Pons (tissue), 1 donor: ENCODE results near the gene UFSP1.
"Not testable (repeated sequence)": the region's sequence is repeated elsewhere in the genome, so short reads cannot be mapped to it uniquely, and the experiment has no call there.

Experiments
- DNase-seq: peaks from one replicate; pipeline ENCODE4 v3.0.0-alpha.2; 2016; ENCODE audit warnings: low spot score

Gene UFSP1

DNA sequence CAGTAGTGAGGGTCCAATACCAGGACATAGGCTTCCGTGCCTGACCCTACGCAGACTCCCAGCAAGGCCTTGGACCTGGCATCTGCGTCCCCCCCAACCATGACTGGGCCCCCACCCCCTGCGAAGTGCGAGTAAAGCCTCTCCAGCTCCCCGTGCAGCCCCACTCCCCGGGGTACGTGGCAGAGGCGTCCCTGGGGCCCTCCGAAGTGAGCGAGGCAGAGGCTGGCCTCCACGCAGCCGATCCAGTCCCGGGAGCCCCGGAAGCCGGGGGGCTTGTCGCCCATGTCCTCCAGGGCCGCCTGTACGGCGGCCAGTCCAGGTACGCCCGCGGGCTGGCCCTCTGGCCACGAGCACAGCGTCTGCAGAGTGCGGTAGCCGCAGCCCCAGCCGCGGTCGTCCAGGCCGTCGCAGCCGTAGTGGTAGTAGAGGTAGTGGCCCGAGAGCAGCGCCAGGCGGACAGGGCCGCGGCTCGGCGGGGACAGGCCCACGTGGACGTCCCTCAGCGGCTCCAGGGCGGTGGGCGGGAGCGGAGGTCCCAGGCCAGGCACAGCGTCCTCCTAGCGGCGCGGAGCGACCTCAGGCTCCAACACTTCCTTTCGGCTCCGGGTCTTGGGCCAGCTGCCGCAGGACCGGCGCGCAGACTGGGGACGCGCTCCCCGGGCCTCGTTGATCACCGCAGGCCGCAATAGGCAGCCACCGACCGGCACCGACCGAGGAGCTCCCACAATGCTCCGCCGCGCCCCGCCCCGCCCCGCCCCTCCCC is at the start of gene UFSP1:
Gene UFSP1, minus strand, starts transcription at position 728 of the 763 bp plus-strand sequence. Its CDS starts 444 bp downstream, at position 284.
- no peak for DNase-seq

DNA sequence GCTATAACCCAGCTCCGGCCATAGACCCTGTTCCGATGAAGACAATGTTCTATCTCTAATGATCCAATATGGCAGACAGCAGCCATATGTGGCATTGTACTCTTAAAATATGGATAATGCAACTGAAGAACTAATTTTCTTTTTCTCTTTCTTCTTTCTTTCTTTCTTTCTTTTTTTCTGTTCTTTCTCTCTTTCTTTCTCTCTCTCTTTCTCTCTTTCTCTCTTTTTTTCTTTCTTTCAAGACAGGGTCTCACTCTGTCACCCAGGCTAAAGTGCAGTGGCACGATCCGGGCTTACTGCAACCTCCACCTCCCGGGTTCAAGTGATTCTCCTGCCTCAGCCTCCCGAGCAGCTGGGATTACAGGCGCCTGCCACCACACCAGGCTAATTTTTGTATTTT is 46.7 kb upstream of the UFSP1 start:
- DNase-seq, result not testable (repeated sequence)

DNA sequence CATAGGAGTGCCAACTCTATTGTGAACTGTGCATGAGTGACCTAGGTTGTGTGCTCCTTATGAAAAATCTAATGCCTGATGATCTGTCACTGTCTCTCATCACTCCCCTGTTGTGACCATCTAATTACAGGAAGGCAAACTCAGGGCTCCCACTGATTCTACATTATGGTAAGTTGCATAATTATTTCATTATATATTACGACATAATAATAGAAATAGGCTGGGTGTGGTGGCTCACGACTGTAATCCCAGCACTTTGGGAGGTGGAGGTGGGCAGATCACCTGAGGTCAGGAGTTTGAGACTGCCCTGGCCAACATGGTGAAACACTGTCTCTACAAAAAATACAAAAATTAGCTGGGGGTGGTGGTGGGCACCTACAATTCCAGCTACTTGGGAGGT is 45.9 kb upstream of the UFSP1 start:
- not testable (repeated sequence) for DNase-seq

DNA sequence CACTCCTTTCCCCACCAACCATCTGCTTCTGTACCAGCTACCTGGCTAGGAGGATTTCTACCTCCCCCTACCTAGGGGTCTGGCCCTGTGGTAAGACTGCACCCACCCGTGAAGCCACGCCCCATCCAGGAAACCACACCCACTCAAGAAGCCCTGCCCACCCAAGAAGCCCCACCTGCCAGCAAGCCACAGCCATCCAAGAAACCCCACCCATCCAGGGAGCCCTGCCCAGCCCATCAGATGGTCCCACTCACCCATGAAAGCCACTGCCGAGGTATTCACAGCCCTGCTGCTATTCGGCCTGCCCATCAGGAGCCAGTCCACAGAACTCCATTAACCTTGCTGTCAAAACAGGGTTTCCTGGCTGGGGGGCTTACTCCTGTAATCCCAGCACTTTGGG is 44.2 kb upstream of the UFSP1 start:
- DNase-seq, result no peak

DNA sequence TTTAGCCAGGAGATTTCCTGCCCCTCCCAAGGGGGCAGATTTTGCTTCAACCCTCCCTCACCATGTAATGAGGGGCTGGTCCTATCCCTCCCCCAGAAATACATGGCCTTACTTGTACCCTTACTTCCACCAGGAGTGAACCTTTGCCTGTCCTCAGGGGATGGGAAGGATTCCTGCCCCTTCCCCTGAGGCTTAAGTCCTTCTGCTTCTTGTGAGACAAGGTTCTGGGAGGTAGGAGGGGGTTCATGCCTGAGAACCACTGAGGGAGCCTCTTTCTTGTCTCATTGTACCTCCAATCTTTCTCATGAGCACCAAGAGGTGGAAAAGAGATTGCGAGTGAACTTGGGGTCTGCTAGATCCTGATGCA is 40.3 kb upstream of the UFSP1 start:
- DNase-seq, result no peak

DNA sequence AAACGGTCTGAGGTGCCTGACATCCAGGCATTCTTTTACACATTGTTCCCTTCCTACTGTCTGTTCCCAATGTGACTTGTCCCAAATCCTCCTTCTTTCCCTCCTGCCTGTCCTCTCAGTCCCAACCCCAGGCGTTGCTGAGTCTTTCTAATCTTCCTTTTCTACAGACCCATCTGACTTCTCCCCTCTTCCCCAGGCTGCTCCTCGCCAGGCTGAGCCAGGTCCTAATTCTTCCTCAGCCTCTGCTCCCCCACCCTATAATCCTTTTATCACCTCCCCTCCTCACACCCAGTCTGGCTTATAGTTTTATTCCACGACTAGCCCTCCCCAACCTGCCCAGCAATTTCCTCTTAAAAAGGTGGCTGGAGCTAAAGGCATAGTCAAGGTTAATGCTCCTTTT is 34.1 kb upstream of the UFSP1 start:
- not testable (repeated sequence) for DNase-seq

DNA sequence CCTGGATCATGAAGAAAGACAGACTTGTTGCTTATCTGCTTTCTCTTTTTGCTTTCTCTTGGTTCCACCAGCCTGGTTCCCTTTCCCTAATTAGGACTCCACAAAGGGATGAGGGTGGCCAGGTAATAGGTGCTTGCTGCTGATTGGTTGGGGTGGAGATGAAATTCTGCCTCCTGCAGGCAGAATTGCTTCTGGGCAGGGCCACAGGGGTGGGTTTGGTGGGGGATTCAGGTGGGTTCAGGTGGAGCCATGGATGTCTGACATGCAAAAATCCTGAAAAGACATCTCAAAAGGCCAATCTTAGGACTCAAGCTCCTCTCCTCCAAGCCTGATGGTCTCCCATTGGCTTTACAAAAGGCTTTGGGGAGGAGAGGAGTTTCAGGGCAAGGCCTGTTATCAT is 31.5 kb upstream of the UFSP1 start:
- no peak for DNase-seq

DNA sequence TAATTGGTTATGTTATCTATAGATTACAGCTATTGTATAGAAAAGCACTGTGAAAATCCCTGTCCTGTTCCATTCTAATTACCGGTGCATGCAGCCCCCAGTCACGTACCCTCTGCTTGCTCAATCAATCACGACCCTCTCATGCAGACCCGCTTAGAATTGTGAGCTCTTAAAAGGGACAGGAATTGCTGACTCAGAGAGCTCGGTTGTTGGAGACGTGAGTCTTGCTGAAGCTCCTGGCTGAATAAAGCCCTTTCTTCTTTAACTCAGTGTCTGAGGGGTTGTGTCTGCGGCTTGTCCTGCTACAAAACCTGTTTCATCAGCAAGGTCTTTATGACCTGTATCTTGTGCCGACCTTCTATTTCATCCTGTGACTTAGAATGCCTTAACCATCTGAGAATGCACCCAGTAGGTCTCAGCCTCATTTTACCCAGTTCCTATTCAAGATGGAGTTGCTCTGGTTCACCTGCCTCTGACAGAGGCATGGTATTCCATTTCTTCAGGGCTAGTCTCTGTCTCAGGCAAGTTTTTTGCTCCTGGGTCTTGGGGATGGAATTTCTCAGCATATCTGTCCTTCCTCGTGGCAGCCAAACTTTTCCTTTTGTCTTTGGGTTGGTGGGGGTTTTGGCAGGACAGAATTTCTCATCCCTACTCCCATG is 30.4 kb upstream of the UFSP1 start:
- DNase-seq, result not testable (repeated sequence)

DNA sequence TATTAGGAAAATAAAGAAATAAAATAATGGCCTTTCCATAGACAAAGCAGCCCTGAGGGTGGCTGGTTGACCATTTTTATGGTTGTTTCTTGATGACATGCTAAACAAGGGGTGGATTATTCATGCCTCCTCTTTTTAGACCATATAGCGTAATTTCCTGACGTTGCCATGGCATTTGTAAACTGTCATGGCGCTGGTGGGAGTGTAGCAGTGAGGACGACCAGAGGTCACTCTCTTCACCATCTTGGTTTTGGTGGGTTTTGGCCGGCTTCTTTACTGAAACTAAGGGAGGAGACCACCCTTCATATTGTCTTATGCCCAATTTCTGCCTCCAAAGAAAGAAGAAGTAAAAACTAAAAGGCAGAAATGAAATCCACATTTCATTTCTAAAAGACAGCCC is 29.8 kb upstream of the UFSP1 start:
- DNase-seq, result not testable (repeated sequence)

DNA sequence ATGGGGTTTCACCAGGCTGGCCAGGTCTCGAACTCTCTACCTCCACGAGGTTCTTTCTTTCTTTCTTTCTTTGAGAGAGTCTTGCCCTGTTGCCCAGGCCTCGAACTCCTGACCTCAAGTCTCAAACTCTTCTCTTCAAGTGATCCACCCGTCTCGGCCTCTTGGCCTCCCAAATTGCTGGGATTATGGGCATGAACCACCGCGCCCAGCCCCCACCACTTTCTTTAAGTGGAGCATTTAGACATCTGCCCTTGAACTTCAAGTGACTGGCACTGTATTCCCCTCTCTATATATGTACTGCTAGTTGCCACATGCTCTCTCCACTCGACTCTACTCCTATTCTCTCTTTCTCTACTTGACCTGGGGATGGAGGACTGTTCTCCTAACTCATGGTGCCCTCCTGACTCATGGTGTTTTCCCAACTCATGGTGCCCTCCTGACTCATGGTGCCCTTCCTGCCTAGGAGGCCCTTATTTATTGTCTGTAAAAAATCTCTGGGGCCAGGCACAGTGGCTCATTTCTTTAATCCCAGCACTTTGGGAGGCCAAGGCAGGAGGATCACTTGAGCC is 25.4 kb upstream of the UFSP1 start:
- DNase-seq, result no peak

DNA sequence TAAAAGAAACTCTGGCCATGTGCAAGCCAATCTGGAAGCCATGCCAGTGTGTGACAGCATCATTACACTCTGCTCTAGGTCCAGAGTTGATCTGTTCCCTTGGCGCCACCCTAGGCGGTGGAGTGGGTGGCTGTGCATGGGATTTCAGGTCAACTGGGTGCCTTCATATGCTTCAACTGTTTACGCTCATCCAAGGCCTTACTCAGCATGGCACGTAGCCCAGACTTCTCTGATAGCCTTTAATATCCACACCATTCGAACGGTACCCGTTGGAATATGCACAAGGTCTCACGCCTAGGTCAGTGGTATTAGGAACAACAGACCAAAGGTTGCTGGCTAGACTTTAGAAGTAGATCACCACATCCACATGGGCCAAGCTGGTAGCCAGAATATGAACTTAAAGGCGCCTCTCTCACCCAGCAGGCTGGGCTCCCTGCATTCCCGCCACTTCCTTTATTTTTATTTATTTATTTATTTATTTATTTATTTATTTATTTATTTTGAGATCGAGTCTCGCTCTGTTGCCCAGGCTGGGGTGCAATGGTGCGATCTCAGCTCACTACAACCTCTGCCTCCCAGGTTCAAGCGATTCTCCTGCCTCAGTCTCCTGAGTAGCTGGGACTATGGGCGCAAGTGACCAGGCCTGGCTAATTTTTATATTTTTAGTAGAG is 24.8 kb upstream of the UFSP1 start:
- DNase-seq, result no peak

DNA sequence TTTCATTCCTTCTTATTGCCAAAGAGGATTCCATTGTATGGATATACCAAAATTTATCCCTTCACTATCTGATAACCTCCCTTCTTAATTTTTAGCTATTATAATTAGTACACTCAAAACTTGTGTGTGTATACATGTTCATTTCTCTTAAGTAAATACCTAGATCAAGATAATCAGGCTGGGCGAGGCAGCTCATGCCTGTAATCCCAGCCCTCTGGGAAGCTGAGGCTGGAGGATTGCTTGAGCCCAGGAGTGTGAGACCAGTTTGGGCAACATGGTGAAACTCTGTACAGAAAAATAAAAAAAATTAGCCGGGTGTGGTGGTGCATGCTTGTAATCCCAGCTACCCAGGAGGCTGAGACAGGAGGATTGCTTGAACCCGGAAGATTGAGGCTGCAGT is 22.0 kb upstream of the UFSP1 start:
- no peak for DNase-seq

DNA sequence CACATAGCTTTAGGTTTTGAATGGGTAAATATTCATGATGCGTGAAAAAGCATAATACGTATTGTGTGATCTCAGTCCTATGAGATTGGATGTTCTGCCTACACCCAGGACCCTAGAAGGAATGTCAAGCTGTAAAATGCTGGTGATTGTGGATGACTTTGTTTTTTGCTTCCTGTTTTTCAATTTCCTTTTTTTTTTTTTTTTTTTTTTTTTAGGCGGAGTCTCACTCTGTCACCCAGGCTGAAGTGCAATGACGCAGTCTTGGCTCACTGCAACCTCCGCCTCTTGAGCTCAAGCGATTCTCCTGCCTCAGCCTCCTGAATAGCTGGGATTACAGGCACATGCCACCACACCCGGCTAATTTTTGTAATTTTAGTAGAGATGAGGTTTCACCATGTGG is 20.9 kb upstream of the UFSP1 start:
- not testable (repeated sequence) for DNase-seq

DNA sequence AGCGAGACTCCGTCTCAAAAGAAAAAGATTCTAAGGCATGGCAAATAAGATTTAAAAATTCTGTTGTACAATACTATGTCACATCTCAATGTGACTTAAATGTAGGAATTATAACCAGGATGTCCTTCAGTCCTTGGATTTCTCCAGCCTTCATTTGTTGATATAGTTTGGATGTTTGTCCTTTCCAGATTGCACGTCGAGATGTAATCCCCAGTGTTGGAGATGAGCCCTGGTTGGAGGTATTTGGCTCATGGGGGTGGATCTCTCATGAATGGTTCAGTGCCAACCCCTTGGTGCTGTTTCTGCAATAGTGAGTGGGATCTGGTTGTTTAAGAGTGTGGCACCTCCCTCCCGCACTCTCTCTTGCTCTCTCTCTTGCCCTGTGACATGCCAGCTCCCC is 19.0 kb upstream of the UFSP1 start:
- no peak for DNase-seq

DNA sequence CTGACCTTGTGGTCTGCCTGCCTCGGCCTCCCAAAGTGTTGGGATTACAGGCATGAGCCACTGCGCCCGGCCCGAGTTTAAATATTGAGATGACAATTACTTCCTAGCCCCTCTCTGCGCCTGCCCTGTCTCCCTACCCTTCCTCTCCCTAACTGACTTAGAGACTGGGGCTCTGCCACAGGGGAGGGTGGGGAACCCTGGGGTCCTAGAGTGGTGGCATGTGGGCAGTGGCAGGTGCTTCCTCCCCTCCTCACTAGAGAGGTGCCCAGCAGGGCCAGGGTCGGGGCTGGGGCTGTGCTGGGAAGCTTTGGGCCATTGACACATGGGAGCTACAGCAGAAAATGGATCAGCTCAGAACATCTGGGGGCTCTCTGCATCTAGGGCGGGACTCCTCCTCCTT is 13.1 kb upstream of the UFSP1 start:
- DNase-seq, result no peak

DNA sequence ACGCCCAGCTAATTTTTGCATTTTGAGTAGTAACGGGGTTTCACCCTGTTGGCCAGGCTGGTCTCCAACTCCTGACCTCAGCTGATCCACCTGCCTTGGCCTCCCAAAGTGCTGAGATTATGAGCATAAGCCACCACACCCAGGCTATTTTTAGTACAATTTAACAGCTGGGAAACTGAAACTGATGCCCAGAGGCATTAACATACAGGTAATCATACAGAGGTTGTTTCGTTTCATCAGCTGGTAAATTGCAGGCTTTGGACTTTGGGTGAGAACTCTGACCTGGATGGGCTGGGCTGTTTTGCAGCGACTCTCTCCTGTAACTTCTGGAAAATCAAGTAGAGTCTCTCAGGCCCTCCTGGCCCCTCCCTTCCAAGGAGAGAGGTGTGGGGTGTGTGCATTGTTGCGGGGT is 12.4 kb upstream of the UFSP1 start:
- DNase-seq, result no peak

DNA sequence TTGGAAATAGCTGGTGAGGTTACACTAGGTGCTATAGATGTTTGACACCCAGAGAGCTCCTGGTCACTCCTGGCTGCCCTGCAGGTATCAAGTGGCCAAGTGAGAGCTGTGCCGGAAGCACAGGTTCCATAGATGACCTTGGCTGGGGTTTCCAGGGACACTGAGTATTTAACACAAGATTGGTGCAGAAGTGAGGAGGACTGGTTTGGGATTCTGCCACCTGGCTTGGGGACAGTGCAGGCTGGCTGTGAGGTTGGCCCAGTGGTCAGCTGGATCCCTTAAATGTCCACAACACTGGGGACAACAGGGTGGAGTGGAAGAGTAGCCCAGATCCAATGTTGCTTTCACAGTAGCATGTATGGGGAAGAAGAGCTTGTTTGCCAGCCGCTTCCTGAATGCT is 11.5 kb upstream of the UFSP1 start:
- no peak for DNase-seq

DNA sequence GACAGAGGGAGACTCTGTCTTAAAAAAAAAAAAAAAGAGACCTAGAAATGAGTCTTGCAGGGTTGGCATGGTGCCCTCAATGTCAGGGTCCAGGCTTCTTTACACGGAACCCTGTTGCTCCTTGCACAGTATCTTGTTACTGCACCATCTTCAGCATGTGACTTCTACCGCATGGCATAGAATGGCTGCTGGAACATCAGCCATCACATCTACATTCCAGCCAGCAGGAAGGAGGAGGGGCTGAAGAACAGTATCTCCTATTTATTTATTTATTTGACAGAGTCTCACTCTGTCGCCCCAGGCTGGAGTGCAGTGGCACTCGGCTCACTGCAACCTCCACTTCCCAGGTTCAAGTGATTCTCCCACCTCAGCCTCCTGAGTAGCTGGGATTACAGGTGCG is 9.9 kb upstream of the UFSP1 start:
- DNase-seq, result no peak

DNA sequence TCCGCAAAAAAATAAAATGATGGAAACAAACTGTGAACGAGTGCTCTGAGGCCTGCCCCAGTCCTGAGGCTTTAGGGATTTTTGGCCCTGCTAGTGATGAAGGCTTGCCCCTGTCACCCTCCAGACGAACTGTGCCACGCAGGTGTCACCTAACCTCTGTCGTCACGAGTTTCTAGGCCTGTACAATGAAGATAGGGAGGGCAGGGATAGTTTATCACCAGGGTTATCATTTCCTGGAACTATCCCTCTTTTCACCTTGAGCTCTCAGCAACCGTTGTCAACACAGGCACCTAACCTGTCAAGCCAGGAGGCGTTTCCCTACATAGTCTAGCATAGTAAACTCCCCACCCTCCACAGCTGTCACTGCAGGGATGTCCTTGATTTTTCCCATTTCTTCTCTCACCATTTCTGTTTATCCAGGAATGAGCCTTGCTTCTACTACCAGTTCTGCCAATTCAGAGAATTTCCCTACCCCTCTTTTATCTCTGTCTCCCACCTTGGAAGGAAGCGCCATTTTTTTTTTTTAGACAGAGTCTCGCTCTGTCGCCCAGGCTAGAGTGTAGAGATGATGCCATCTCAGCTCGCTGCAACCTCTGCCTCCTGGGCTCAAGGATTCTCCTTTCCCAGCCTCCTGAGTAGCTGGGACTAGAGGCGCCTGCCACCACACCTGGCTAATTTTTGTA is 8.4 kb upstream of the UFSP1 start:
- no peak for DNase-seq

DNA sequence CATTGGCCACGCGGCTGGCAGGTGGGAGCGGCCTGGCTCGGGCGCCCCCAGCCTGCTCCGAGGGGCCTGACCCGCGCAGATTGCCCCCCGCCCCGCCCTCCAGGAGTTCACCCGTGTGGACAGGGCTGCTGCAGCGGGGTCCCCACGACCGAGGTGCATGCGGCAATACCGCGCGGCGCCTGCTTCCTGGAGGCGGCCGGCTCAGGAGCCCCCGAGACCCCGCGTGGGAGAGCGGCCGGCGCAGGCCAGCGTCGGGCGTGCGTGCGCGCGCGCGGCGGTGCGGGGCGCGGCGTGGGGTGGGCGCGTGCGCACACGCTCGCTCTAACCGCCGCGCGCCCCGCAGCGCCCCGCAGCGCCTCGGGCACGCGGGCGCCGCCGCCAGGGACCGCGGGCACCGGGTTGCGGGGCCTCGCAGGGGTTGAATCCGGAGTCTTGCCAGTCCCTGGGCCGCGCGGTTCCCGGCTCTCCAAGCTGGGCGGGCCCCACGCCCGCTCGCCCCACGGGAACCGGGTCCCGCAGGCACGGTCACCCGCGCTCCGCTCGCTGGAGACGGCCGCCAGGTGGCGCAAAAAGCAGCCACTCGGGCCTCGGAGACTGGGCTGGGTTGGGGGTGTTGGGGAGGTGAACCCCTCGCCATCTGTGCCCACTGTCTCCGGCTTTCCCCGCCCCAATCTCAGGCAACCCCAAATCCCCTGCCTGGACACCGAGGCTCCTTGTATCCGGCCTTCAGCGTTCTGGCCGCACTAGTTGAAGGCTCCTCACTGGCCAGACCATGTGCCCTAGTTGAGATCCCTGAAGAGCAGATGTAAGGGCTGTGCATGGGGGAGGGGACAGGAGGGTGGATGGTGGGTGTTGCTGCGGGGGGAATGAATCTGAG is 7.5 kb upstream of the UFSP1 start:
- DNase-seq, result no peak
